Measurements from ENCODE around the gene RRAD. TPM values are rescaled to one million over a fixed set of nuclear protein-coding genes. Genes with fewer than 3 reads are reported as not detected.

Gene RRAD
- total RNA-seq, 1 donor from 2014 or later, result 86.7 TPM

GRCh38 chr16:66921729-66922450, 3.4 kb downstream of the RRAD start:
- intact Hi-C loops (cut with micrococcal nuclease), result no loop called here
- no peak for DNase-seq
- ATAC-seq, result no peak

GRCh38 chr16:66920924-66921680, 4.2 kb downstream of the RRAD start:
- peak; percentile 28 for ATAC-seq
- intact Hi-C loops (cut with micrococcal nuclease), result no loop called here

GRCh38 chr16:66920299-66920590, 5.1 kb downstream of the RRAD start:
- intact Hi-C loops (cut with micrococcal nuclease), result no loop called here
- DNase-seq (no peak), ATAC-seq (no peak)

More at GRCh38 chr16:66920924-66921680, 4.2 kb downstream of the RRAD start:
- DNase-seq, result no peak

GRCh38 chr16:66919569-66920298, 5.6 kb downstream of the RRAD start:
- intact Hi-C loops (cut with micrococcal nuclease), result no loop called here
- DNase-seq (no peak), ATAC-seq (peak; percentile 1)

- intact Hi-C loops (cut with micrococcal nuclease), result no loop called here
- ATAC-seq (peak; percentile 6), DNase-seq (no peak)
These were observed 6.3 kb downstream of the RRAD start, which contains the start of gene CDH16 for GRCh38 chr16:66918803-66919568. TSS of gene CDH16 (minus strand) at chr16:66918885. CDS start at chr16:66918065, 820 bp downstream.

- intact Hi-C loops (cut with micrococcal nuclease), result no loop called here
- ATAC-seq (no peak), DNase-seq (no peak)
These were observed 7.0 kb downstream of the RRAD start for GRCh38 chr16:66918355-66918754.

GRCh38 chr16:66917741-66918140, 7.6 kb downstream of the RRAD start:
- intact Hi-C loops (cut with micrococcal nuclease), result no loop called here
- ATAC-seq (no peak), DNase-seq (no peak)

- no peak for DNase-seq
- intact Hi-C loops (cut with micrococcal nuclease), result no loop called here
- ATAC-seq, result no peak
These were observed 8.8 kb downstream of the RRAD start for GRCh38 chr16:66916518-66916917.

- intact Hi-C loops (cut with micrococcal nuclease), result no loop called here
- ATAC-seq (no peak), DNase-seq (peak; percentile 15)
These were observed 10.3 kb downstream of the RRAD start for GRCh38 chr16:66915041-66915440.

GRCh38 chr16:66914541-66914940, 10.8 kb downstream of the RRAD start:
- DNase-seq (peak; percentile 3), ATAC-seq (no peak)
- intact Hi-C loops (cut with micrococcal nuclease), result no loop called here

GRCh38 chr16:66913711-66914110, 11.6 kb downstream of the RRAD start:
- intact Hi-C loops (cut with micrococcal nuclease), result no loop called here
- ATAC-seq, result no peak
- DNase-seq, result peak; percentile 11

- DNase-seq (peak; percentile 24), ATAC-seq (no peak)
- intact Hi-C loops (cut with micrococcal nuclease), result no loop called here
These were observed 12.3 kb downstream of the RRAD start for GRCh38 chr16:66913081-66913480.

- intact Hi-C loops (cut with micrococcal nuclease), result no loop called here
- DNase-seq (no peak), ATAC-seq (no peak)
These were observed 13.5 kb downstream of the RRAD start for GRCh38 chr16:66911801-66912200.

- intact Hi-C loops (cut with micrococcal nuclease), result no loop called here
- no peak for ATAC-seq
- no peak for DNase-seq
These were observed 14.2 kb downstream of the RRAD start for GRCh38 chr16:66911112-66911511.

GRCh38 chr16:66910175-66910940, 15.0 kb downstream of the RRAD start:
- intact Hi-C loops (cut with micrococcal nuclease), result no loop called here
- ATAC-seq (no peak), DNase-seq (peak; percentile 27)

- ATAC-seq (no peak), DNase-seq (no peak)
These were observed 16.4 kb downstream of the RRAD start for GRCh38 chr16:66908762-66909559.

GRCh38 chr16:66908116-66908515, 17.2 kb downstream of the RRAD start:
- peak; percentile 11 for DNase-seq
- intact Hi-C loops (cut with micrococcal nuclease), result no loop called here
- ATAC-seq, result no peak

More at GRCh38 chr16:66908762-66909559, 16.4 kb downstream of the RRAD start:
- intact Hi-C loops (cut with micrococcal nuclease), result no loop called here
